H1 (cell line): Measurements from ENCODE around the gene MYPOP. TPM values are rescaled to one million over a fixed set of nuclear protein-coding genes. Genes with fewer than 3 reads are reported as not detected.

Experiments used
- ASH2L ChIP-seq: fragments of 200-600, 300-600 bp; sonication (generic); IDR thresholded peaks from one replicate; pipeline ENCODE4 v1.7.1; 2017; ENCODE audit warnings: low read length
- ATF2 ChIP-seq: IDR thresholded peaks from 2 replicates; pipeline ENCODE4 v1.6.1; 2012; ENCODE audit warnings: low read length, inconsistent platforms
- CHD1 ChIP-seq: IDR thresholded peaks from 2 replicates; pipeline ENCODE4 v1.6.1; 2012; ENCODE audit warnings: low read depth, low read length, improper control_type of control experiment
- CHD2 ChIP-seq: IDR thresholded peaks from 2 replicates; pipeline ENCODE4 v1.6.1; 2012; ENCODE audit warnings: low read length, improper control_type of control experiment
- CHD7 ChIP-seq: fragments of 300-600 bp; sonication (generic); IDR thresholded peaks from 2 replicates; pipeline ENCODE4 v1.7.1; 2012; ENCODE audit warnings: low read length, moderate library complexity, mild to moderate bottlenecking, inconsistent platforms; ENCODE audit not compliant: insufficient replicate concordance
- KDM1A ChIP-seq: fragments of 200-600, 300-600 bp; sonication (generic); IDR thresholded peaks from 2 replicates; pipeline ENCODE4 v1.7.1; 2016; ENCODE audit warnings: mild to moderate bottlenecking, low read length, borderline replicate concordance
- MAFK ChIP-seq: IDR thresholded peaks from 2 replicates; pipeline ENCODE4 v1.6.1; 2012; ENCODE audit warnings: low read depth, mild to moderate bottlenecking, improper control_type of control experiment, low read length
- POLR2AphosphoS5 ChIP-seq: IDR thresholded peaks from 2 replicates; pipeline ENCODE4 v1.6.1; 2011; ENCODE audit warnings: low read depth, low read length
- POU5F1 ChIP-seq: IDR thresholded peaks from 2 replicates; pipeline ENCODE4 v1.6.1; 2011; ENCODE audit warnings: low read depth, mild to moderate bottlenecking, low read length, moderate library complexity
- TAF7 ChIP-seq: optimal IDR thresholded peaks from 2 replicates; pipeline ENCODE3; 2011; ENCODE audit warnings: low read depth, mild to moderate bottlenecking, inconsistent platforms, low read length, moderate library complexity, borderline replicate concordance
- TBP ChIP-seq: IDR thresholded peaks from 2 replicates; pipeline ENCODE4 v1.6.1; 2011; ENCODE audit warnings: low read depth, low read length, improper control_type of control experiment
- polyA plus RNA-seq, 7 experiments: library from polyadenylated mRNA; depleted of rRNA in 3 of 7; stranded (reverse) in 5 of 7; unstranded in 2 of 7; fragments of >200 nt in 5 of 7; fragments of 200-250 nt in 2 of 7; gene quantifications; 1 replicate in 5 of 7; 2 replicates in 1 of 7; 4 replicates in 1 of 7; pipeline versions ENCODE4 v1.2.1 to v1.2.3, GENCODE V29; 2011 to 2013; ENCODE audit warnings: missing spikeins in 2 of 7, mixed read lengths in 2 of 7
- total RNA-seq: library from RNA; stranded (reverse); fragmentation: NEBNext Ultra II Directional; extraction: Animal tissue kit (Norgen Biotek cat#: 25700); gene quantifications from 2 replicates; pipeline ENCODE4 v1.2.1, GENCODE V29; 2021

The MYPOP gene
- total and polyA plus RNA-seq, 2 of the 8 experiments (the other 6 are each of a cell fraction or from before 2014, with no cell fraction given), result 3.2 to 11.1 TPM

- TF ChIP-seq CHD7 (no peak), TAF7 (no peak), CHD1 (no peak), TBP (no peak), POU5F1 (no peak), KDM1A (no peak), ASH2L (no peak), MAFK (no peak), POLR2AphosphoS5 (no peak), ATF2 (no peak), CHD2 (no peak)
These were observed 31.6 kb downstream of the MYPOP start (continued) for GRCh38 chr19:45870798-45871197.
